Keratinocyte (primary cell): ENCODE measurements around the gene BNIP3.

Experiments used
- CTCF ChIP-seq, 3 experiments: IDR thresholded peaks in 1 of 3; conservative IDR thresholded peaks in 1 of 3; optimal IDR thresholded peaks in 1 of 3; 2 replicates in 2 of 3; 3 replicates in 1 of 3; pipeline versions ENCODE3 to v1.5.1; 2011; ENCODE audit warnings: low read length in 3 of 3, mild to moderate bottlenecking in 3 of 3, moderate library complexity in 2 of 3, control low read depth in 1 of 3, inconsistent platforms in 1 of 3; ENCODE audit not compliant: insufficient read depth in 2 of 3; ENCODE audit errors: extremely low read depth in 1 of 3
- EZH2 ChIP-seq: IDR thresholded peaks from one replicate; pipeline ENCODE4 v1.6.1; 2012; ENCODE audit warnings: inconsistent platforms, mild to moderate bottlenecking, low read length, moderate library complexity

- no peak for TF ChIP-seq CTCF (optimal IDR thresholded peaks at IDR 0.05 in 1 of 3, IDR thresholded peaks at IDR 0.05 in 1 of 3, conservative IDR thresholded peaks at IDR 0.05 in 1 of 3; ENCODE audit: extremely low read depth in 1 of 3, insufficient read depth in 2 of 3, low read length in 3 of 3)
- TF ChIP-seq EZH2 = no peak
Observed at GRCh38 chr10:131991726-131992125, 10.0 kb upstream of the BNIP3 start.
